Activated T-cell treated with anti-CD3 and anti-CD28 coated beads for 48 hours (primary cell): ENCODE measurements around the gene ACACA.

Source experiments
- DNase-seq: peaks from one replicate; pipeline ENCODE4 v3.0.0-alpha.2; 2020; ENCODE audit warnings: low read depth

The ACACA gene

GRCh38 chr17:37292429-37293139, 114.1 kb downstream of the ACACA start:
- DNase-seq: no peak

GRCh38 chr17:37291351-37291750, 115.3 kb downstream of the ACACA start:
- no peak for DNase-seq

- no peak for DNase-seq
Observed at GRCh38 chr17:37286430-37286829, 120.2 kb downstream of the ACACA start.

DNA sequence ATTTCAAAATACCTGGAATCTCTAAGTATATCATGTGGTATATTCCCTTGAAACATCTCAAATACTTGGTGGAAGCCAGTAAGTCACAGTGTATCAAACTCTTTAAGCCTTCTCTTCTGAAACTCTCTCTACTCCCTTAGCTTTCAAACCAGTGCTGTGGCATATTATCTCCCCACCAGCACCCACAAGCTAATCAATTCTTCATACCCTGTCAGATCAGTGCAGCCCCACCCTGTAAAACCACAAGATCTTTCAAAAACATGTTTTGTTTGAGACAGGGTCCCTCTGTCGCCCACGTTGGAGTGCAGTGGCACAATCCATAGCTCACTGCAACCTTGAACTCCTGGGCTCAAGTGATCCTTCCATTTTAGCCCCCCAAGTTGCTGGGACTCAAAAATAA, 122.4 kb downstream of the ACACA start:
- DNase-seq: no peak

GRCh38 chr17:37283414-37283961, 123.1 kb downstream of the ACACA start:
- DNase-seq: no peak

GRCh38 chr17:37280841-37281240, 125.8 kb downstream of the ACACA start:
- no peak for DNase-seq

DNA sequence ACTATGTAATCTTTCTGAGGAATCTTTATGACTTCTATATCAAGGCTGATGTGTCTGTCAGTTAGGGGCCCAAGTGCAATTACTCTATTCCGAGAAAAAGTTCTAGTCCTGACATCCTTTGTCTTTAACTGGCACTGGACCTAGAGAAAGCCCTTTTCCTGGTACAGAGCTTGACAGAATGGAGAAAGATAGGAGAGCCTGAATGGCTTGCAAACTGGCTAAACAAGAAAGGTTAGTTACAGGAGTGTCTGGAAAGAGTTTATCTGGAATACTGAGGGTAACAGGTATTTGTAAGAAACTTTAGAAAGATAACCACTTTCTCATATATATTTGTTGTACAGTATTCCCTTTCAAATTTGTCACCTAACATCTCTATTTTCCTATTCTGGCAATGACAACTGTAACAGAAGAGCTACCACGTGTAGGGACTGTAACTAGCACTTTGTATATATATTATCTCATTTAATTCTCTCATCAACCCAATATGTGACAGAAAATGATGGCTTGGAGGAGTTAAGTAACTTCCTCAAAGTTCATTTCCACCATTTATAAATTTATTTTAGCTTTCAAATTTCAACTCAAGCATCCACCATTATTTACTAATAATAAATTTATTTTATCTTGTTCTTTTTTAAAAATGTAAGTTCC, 128.3 kb downstream of the ACACA start:
- no peak for DNase-seq

DNA sequence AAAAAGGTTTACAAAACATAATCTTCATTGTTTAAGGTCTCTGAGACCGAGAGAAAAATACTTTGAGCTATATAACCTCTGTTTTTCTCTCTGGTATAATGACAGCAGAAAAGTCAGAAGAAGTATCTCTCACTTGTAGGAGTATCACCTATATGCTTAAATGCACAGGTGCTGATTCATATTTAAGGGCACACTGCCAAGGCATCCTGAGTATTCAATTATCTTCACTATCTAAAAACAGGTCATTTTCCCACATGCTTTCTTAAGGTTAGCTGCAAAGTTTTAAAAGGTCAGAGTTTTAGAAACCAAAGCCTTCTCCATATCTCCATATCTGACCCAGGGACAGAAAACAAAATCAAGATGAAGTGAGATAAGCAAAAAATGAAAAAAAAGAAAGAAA, 130.2 kb downstream of the ACACA start:
- no peak for DNase-seq

DNA sequence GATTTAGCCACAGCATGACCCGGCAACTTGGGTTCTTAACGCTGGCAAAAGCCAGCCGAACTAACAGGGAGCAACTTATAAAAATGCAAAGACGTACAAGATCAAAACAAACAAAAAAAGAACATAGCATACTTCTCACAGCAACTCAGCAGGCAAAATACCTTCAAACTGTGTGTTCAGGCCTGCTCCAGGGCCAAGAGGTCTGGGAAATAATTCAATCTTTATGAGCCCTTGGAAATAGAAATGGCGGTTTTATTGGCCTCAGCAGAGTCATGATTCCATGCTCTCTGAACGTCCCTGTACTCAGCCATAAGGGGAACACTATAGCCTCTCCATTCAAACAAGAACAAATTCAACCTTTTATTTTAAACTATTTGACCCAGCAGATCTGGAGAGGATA, 132.2 kb downstream of the ACACA start:
- DNase-seq: no peak

GRCh38 chr17:37273409-37274051, 133.1 kb downstream of the ACACA start:
- DNase-seq: no peak

- no peak for DNase-seq
Observed at GRCh38 chr17:37265446-37266173, 141.0 kb downstream of the ACACA start.

- no peak for DNase-seq
Observed at GRCh38 chr17:37261286-37261685, 145.3 kb downstream of the ACACA start.

DNA sequence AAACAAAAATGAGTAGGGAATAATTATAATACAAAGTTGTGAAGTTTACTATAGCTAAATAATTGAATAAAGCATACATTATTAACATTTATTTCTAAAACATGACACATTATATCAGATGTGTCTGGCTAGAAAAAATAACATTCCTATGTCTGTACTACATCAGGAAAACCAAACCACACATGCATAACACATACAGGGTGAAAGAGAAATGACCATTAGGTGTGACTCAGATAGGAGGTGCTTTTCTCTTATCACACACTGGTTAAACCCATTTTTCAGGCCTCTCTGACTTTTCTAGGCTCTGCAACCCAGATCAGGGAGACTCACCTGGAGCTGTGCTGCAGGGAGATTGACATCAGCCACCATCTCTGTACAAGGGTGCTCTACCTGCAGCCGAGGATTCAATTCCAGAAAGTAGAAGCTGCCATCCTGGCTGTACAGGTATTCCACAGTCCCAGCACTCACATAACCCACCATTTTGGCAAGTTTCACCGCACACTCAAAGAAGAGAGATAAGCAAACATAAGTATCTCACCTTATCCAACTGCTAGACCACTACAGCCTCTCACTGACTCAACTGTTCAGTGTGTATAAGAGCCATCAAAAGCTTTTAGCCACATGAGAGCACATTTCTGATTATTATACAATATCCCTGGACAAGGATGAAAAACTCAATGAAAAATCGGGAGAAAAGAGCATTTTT, 147.5 kb downstream of the ACACA start:
- DNase-seq: no peak

DNA sequence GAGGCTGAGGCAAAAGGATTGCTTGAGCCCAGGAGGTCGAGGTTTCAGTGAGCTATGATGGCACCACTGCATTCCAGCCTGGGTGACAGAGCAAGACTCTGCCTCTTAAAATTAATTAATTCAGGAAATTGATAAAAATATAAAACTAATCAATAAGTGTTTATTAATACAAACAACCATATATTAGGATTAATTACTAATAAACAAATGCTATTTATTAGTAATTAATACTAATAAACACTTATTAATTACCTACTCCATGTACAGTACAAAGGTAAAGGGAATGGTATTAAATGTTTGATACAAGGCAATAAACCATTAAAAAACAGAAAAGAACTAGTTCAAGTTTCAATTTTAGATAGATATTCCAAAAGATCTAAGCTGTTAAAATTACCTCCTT, 150.0 kb downstream of the ACACA start:
- DNase-seq: no peak

GRCh38 chr17:37255432-37255831, 151.2 kb downstream of the ACACA start:
- DNase-seq: no peak

- no peak for DNase-seq
Observed at GRCh38 chr17:37247825-37248224, 158.8 kb downstream of the ACACA start.

DNA sequence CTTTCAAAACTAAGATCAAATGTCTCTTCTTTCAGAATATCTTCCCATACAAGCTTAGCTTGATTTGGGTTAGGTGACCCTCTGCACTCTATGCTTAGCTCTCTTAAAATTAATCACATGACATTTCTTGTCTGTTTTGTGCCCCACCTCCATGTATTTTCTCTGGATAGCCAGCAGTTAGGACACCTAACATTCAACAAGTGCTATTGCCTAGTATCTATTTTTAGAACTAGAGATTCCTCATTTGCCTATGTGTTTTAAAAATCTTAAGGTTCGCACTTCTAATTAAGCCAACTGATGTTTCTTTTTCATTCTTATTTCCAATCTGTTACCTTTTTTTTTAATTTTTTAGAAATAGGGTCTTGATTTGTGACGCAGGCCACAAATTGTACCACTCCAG, 160.6 kb downstream of the ACACA start:
- DNase-seq: no peak

- DNase-seq: no peak
Observed at GRCh38 chr17:37240381-37240780, 166.3 kb downstream of the ACACA start.

DNA sequence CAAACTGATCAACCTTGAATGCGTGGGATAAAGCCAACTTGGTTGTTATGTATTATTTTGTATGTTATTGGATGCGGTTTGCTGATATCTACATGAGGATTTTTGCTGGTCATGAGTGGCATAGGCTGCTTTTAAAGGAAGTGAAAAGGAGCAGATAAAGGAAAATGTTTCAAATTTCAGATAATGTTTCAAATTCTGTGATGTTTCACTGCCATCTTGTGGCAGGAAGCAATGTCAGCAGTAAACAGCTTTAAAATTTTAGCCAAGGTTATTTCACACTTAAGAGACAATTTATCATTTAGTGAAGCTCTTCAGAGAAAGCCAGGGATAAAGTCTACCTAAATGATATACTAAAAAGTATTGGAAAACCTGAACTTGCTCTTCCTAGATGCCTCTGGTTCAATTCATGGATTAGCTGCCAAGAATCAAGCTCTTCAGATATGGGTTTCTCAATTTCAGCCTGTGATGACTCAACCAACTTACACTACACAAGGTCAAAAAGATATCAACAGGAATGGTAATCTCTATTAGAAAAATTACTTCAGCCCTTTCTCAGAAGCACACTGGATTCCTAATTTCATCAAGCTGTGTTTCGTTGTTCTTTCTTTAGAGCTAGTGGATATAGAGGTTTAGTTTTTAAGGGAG, 166.8 kb downstream of the ACACA start:
- no peak for DNase-seq

GRCh38 chr17:37234106-37234505, 172.5 kb downstream of the ACACA start:
- no peak for DNase-seq

GRCh38 chr17:37233036-37233435, 173.6 kb downstream of the ACACA start:
- DNase-seq: no peak
